GM06990 (cell line): ENCODE data around the gene PIP5K1B.

Experiments
- DNase-seq: peaks from one replicate; pipeline ENCODE4 v3.0.0-alpha.2; 2011; ENCODE audit not compliant: insufficient read length; ENCODE audit errors: extremely low read depth
- H3K27me3 ChIP-seq: replicated peaks from 2 replicates; pipeline ENCODE4 v1.6.0; 2011; ENCODE audit warnings: low read length; ENCODE audit not compliant: control insufficient read depth, insufficient read depth
- H3K36me3 ChIP-seq: 2 replicates; pipeline ENCODE4 v1.5.1; 2011; ENCODE audit warnings: low read length; ENCODE audit not compliant: control insufficient read depth, insufficient read depth
- H3K4me3 ChIP-seq: replicated peaks from 2 replicates; pipeline ENCODE4 v1.5.1; 2011; ENCODE audit warnings: low read depth, mild to moderate bottlenecking, control low read depth, low read length
- TF ChIP-seq, protein P1 (sequence below): IDR thresholded peaks from 2 replicates; pipeline ENCODE4 v1.5.1; 2011; ENCODE audit warnings: low read length, control low read depth, mild to moderate bottlenecking, inconsistent platforms; ENCODE audit not compliant: insufficient read depth, poor library complexity, severe bottlenecking

The PIP5K1B gene

GRCh38 chr9:68947015-68947414, 242.0 kb downstream of the PIP5K1B start:
- TF ChIP-seq, protein P1, sequence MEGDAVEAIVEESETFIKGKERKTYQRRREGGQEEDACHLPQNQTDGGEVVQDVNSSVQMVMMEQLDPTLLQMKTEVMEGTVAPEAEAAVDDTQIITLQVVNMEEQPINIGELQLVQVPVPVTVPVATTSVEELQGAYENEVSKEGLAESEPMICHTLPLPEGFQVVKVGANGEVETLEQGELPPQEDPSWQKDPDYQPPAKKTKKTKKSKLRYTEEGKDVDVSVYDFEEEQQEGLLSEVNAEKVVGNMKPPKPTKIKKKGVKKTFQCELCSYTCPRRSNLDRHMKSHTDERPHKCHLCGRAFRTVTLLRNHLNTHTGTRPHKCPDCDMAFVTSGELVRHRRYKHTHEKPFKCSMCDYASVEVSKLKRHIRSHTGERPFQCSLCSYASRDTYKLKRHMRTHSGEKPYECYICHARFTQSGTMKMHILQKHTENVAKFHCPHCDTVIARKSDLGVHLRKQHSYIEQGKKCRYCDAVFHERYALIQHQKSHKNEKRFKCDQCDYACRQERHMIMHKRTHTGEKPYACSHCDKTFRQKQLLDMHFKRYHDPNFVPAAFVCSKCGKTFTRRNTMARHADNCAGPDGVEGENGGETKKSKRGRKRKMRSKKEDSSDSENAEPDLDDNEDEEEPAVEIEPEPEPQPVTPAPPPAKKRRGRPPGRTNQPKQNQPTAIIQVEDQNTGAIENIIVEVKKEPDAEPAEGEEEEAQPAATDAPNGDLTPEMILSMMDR, result no peak
- Histone ChIP-seq H3K4me3 (no peak overlapping the region), H3K27me3 (no peaks in the 10 kb centered on the region), H3K36me3 (no peaks in the 10 kb centered on the region)
- DNase-seq, result no peak

DNA sequence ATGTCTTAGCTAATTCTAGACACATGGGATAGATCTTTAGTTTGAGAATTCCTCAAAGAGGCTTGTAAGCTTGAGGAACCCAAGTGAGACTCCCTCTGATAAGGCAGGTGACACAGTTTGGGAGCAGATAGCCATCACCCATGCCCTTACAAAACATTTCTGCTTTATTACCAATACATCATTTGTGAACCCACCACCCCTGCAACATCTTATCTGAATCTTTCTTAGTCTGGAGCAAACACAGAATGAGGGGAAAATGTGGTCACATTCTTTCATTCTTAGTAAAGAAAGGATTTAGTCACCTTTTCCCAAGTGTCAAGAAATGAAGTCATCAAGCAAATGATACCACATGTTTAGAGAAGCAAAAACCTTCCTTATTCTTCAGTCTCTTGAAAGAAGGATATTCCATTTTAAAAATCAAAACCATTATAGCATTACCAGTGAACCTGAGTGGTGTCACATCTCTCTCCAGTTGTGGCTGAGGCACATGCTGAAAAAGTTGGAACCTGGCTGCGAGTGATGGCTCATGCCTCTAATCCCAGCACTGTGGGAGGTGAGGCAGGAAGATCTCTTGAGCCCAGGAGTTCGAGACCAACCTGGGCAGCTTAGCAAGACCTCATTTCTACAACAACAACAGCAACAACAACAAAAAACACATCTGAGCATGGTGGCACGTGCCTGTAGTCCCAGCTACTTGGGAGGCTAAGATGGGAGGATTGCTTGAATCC, 243.0 kb downstream of the PIP5K1B start:
- peak; percentile 41 for DNase-seq
- Histone ChIP-seq H3K4me3 (no peak overlapping the region), H3K27me3 (no peaks in the 10 kb centered on the region)

GRCh38 chr9:68949271-68950000, 244.4 kb downstream of the PIP5K1B start:
- Histone ChIP-seq H3K4me3 (no peak overlapping the region), H3K36me3 (no peaks in the 10 kb centered on the region), H3K27me3 (no peaks in the 10 kb centered on the region)
- TF ChIP-seq, protein P1, result peak; percentile 47
- DNase-seq, result peak; percentile 22

More for the DNA sequence above, 243.0 kb downstream of the PIP5K1B start:
- TF ChIP-seq, protein P1, result no peak
- H3K36me3 ChIP-seq, result no peaks in the 10 kb centered on the region

- Histone ChIP-seq H3K36me3 (no peaks in the 10 kb centered on the region), H3K4me3 (no peak overlapping the region), H3K27me3 (no peaks in the 10 kb centered on the region)
- TF ChIP-seq, protein P1, result no peak
- DNase-seq, result no peak
Measured at GRCh38 chr9:68950188-68950587, 245.1 kb downstream of the PIP5K1B start.

DNA sequence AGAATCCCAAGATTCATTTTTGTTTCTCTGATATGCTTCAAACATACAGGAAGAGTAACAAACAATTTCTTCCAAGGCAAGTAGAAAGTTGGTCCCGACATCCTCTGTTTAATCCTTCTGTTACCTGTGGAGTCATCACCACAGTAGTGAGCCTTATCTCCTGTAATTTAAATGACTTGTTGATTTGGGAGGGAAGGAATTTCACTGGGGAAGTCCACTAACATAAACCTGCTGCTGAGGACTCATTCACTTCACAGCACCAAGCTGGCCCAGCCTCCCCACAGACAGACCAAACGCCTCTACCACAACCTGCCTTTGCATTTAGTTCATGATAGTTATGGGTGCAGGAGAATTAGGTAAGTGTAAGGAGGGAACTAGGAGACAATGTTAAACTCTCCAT, 245.6 kb downstream of the PIP5K1B start:
- H3K27me3 ChIP-seq, result no peaks in the 10 kb centered on the region
- no peak for DNase-seq
- H3K36me3 ChIP-seq, result no peaks in the 10 kb centered on the region
- TF ChIP-seq, protein P1, result no peak
- no peak overlapping the region for H3K4me3 ChIP-seq
